ENCODE measurements around the gene OCA2.
"Not testable (repeated sequence)": the region's sequence is repeated elsewhere in the genome, so short reads cannot be mapped to it uniquely, and the experiment has no call there.

The OCA2 gene

DNA sequence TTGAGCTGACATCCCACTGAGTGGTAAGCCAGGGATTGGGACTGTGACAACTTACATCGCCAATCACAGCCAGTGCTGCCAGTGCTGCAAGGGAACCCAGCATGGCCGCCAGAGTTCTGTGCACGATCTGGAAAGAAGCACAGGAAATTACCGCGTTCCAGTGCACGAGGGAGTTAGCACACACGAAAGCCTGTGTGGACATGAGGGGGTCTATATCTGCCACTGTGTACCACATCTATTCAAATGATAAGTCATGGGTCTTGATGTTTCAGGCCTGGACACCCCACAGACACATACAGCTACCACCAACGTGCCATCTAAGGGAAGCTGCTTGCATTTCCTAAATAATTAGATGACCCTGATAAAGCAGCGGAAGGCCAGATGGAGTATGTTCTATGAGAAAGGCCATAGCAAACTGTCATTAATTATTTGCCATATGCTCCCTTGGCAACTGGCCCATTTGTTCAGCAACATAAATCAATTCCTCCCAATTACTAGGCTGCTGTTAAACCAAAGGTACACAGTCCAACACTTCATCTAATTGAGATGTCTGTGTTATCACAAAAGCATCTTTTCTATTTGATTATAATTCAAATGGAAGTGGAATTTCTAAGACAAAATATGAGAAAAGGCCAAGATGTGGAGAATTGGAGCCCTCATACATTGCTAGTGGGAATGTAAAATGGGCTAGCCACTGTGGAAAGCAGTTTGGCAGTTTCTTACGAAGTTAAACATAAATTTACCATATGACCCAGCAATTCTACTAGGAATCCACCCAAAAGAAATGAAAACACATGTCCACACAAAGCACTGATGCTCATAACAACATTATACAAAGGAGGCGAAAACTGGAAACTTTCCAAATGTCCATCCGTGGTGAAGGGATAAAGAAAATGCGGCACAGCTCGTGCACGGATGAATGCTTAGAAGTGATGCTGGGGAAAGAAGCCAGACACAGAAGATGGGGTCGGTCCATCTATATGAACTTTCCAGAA, 108.3 kb downstream of the OCA2 start:
- no peak for DNase-seq

- DNase-seq: no peak
These were observed 109.3 kb downstream of the OCA2 start for GRCh38 chr15:27989838-27990237.

DNA sequence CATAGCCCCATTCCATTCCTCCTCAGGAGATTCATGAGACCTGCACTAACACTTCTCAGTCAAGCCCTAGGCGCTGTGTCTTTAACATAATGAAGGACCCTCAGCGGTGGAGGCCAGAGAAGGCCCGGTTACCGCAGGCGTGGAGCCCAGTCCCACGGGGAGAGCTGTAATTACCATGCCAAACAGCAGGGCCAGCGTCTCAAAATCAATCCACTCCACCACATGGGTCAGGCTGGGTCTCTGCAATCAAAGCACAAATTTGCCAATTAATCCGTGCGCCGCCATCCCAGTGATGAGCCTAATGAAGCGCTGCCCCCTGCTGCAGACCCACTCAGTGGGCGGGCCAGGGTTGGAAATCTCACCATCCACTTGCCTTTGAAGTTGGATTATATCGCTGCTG, 109.7 kb downstream of the OCA2 start:
- no peak for DNase-seq

DNA sequence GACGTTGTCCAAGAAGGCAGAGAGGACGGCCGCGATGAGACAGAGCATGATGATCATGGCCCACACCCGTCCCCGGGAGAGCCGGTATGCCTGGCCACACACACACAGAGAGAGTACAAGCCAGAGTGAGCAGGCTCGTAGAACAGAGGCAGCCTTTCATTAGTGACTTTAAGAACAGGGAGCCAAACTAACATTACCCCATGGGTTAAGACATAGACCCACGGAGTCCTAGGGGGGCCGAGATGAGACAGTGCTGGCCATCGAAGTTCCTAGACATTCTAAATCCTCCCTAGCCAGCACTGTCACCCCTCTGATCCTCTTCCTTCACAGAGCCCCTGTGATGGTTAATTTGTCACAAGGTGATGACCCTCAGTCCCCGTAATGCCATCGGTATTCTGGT, 114.0 kb downstream of the OCA2 start:
- no peak for DNase-seq

DNA sequence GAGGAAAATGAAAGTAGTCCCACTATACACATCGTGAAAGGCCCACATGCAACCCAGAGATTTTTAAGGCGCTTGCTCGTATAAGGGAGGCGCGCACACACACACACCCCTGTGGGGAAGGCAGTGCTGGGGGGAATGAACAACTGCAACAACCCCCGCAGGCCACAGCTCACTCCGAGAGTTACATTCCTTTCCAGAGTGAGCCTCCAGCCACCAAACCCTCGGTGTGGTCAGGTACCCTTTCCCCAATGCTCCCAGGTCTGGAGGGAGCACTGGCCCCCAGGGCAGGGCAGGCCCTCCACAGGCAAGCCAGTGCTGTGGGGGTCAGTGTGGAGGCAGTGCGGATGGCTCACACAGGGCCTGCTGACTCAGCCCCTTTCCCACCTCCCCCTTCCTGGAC, 115.6 kb downstream of the OCA2 start:
- DNase-seq: no peak

GRCh38 chr15:27977696-27978095, 121.4 kb downstream of the OCA2 start:
- no peak for DNase-seq

DNA sequence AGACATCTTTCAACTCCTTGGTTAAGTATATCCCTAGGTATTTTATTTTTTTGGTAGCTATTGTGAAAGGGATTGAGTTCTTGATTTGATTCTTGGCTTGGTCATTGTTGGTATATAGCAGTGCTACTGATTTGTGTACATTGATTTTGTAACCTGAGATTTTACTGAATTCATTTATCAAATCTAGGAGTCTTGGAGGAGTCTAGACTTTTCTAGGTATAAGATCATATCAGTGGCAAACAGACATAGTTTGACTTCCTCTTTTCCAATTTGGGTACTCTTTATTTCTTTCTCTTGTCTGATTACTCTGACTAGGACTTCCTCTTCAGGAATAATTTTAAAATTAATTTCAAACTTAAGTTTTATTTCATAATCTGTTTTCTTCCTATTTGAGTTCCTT, 125.2 kb downstream of the OCA2 start:
- no peak for DNase-seq

DNA sequence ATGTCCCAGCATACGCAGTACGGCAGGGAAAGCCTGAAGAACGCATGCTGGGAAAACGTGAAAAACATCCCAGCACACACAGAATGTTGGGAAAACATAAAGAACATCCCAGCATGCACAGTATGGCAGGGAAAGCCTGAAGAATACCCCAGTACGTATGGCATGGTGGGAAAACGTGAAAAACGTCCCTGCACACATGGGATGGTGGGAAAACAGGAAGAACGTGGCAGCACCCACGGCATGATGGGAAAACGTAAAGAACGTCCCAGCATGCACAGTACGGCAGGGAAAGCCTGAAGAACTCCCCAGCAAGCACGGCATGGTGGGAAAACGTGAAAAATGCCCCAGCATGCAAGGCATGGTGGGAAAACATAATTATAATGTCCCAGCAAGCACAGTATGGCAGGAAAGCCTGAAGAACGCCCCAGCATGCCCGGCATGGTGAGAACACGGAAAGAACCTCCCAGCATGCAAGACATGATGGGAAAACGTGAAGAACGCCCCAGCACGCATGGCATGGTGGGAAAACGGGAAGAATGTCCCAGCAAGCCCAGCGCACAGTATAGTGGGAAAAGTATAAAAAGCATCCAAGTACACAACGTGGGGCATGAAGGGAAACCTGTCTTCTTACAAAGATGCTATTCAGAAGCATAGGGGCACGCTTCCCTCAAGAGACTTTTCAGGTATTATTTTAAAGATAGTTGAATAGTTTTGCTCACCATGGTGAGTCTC, 128.3 kb downstream of the OCA2 start:
- DNase-seq: no peak

DNA sequence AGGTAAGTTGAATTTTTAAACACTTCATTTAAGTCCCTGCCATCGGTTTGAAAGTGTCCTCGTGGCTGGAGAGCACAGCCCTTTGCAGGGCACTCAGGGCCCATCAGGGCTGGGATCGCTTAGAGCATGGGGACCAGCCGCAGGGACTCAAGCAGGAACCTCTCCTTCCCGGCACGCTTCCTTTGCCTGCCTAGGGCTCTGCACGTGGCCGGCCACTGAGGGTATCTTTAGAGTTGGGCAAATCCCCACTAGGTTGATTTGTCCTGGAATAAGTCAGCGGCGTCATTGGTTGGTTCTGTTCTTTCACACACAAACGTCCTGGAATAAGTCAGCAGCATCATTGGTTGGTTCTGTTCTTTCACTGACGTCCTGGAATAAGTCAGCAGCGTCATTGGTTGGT, 131.6 kb downstream of the OCA2 start:
- DNase-seq: no peak

- no peak for DNase-seq
These were observed 133.6 kb downstream of the OCA2 start for GRCh38 chr15:27965546-27965945.

DNA sequence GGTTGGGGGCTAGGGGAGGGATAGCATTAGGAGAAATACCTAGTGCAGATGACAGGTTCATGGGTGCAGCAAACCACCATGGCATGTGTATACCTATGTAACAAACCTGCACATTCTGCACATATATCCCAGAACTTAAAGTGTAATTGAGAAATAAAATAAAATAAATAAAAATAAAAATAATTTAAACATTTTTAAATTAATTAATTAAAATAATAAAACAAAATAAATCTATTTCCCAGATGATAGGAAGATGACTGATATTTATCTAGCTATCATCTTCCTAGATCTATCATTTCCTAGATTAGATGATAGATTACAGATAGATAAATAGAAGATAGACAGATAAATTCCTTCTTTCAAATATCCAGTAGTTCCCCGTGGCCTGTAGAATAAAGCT, 137.3 kb downstream of the OCA2 start:
- DNase-seq: no peak

- DNase-seq: no peak
These were observed 140.1 kb downstream of the OCA2 start for GRCh38 chr15:27958911-27959578.

- no peak for DNase-seq
These were observed 142.8 kb downstream of the OCA2 start for GRCh38 chr15:27956285-27956684.

DNA sequence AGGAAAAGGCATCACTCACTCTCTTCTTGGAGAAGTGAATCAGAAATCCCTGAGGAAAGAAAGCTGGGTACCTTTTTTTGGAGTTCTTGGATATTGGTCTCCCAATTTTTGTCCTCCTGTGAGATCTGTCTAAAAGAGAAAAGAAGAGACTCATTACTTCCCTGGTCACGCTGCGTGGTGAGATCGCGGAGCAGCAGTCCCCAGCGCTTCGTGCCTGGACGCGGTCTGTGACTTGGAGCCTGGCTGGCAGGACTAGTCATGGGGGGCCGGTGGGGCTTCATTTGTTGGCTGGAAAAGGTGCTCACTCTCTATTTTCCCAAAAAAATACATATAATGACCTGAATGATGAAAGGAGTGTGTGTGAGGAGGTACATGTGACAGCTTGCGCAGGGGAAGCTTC, 144.0 kb downstream of the OCA2 start:
- DNase-seq: no peak

DNA sequence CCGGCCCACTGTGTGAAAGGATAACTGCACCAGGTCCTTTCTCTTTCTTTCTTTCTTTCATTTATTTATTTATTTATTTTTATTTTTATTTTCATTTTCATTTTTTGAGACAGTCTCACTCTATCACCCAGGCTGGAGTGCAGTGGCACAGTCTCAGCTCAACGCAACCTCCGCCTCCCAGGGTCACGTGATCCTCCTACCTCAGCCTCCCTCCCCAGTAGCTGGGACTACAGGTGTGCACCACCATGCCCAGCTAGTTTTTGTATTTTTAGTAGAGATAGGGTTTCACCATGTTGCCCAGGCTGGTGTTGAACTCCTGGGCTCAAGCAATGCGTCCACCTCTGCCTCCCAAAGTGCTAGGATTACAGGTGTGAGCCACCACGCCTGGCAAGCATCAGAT, 146.5 kb downstream of the OCA2 start:
- not testable (repeated sequence) for DNase-seq

GRCh38 chr15:27951191-27951890, 147.8 kb downstream of the OCA2 start:
- no peak for DNase-seq

GRCh38 chr15:27949089-27949488, 150.0 kb downstream of the OCA2 start:
- no peak for DNase-seq

GRCh38 chr15:27939246-27939645, 159.9 kb downstream of the OCA2 start:
- no peak for DNase-seq

DNA sequence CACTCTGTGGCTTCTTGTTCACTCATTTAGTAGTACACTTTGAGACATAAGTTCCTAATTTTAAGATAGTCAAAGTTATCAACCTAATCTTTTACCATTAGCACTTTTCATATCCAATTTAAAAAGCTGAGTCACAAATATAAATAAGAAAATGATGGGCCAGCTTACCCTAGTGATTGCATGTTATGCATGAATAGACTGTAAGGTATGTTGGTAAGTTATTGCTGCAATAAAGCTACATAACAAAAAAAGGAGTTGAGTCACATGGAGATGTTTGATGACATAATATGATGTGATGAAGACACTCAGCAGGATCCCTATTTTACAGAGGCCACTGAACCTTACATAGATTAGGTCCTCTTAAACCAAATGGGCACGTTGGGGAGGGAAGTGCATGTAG, 161.3 kb downstream of the OCA2 start:
- DNase-seq: no peak

DNA sequence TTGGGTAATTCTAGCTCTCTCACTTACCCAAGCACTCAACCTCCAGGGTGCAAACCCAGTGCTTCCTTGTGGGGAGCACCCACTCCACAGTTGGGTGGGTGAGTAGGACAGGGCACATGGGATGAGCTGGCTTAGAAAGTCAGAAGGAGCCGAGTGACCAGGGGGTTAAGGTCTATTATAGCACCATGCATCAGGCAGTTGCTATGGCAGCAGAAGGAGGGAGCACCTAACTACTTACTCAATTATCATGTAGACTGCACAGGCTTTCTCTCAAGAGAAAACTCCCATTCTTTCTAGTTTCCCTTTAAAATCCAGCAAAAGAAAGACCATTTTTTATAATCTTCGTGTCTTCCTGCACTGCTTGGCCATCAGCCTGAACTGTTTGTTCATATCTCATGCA, 163.0 kb downstream of the OCA2 start:
- DNase-seq: no peak

DNA sequence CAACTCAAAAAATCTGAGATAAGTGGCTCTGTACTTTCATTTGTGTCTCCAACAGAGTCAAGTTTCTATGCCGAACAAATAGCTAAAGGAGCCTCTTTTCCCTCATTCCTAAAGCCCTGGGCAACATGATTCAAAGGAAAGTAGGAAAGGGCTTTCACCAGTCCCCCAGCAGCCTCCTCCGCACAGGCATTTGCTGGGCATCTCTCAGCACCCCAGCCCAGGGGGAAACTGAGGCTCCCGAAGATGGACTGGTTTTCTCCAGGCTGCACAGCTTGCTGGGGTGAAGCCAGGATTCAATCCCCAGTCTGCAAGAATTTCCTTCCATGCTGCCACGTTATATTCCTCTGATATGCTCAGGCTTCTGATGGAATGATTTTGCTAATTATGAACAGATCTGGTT, 163.8 kb downstream of the OCA2 start:
- no peak for DNase-seq

- DNase-seq: no peak
These were observed 164.3 kb downstream of the OCA2 start for GRCh38 chr15:27934782-27935181.

- no peak for DNase-seq
These were observed 165.6 kb downstream of the OCA2 start for GRCh38 chr15:27933562-27933961.

All from midbrain (tissue), 1 donor.